ENCODE data around the gene RFC3.

DNA sequence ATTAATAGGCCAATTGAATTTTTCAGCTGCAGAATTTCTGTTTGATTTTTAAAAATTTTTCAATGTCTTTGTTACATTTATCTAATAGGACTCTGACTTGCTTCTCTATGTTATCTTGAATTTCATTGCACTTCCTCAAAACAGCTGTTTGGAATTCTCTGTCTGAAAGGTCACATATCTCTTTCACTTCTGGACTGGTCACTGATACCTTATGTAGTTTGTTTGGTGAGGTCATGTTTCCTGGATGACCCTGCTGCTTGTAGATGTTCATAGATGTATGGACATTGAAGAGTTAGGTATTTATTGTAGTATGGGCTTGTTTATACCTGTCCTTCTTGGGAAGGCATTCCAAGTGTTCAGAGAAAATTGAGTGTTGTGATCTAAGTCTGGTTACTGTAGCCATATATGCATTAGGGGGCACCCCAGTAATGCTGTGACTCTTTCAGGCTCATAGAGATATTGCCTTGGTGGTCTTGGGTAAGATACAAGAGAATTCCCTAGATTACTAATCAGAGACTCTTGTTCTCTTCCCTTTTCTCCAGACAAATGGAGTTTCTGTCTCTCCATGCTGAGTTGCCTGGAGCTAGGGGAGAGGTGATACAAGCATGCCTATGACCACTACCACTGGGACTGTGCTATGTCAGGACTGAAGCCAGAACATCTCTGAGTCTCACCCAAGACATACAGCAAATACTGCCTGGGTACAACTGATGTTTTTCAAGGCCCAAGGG, 27.8 kb downstream of the RFC3 start:
- TF ChIP-seq MAFK (IDR thresholded peaks at IDR 0.05; ENCODE audit: low read length) (no peak), ZNF232 (CRISPR knock-in tag; IDR thresholded peaks at IDR 0.05) (no peak), HDAC2 (IDR thresholded peaks at IDR 0.05) (no peak), TCF7L2 (IDR thresholded peaks at IDR 0.05; ENCODE audit: low read depth, low read length) (no peak), SMC3 (conservative IDR thresholded peaks at IDR 0.05; ENCODE audit: insufficient read depth, low read depth, low read length) (no peak), GTF2F1 (IDR thresholded peaks at IDR 0.05; ENCODE audit: low read depth, low read length) (no peak), GTF2E2 (tag; IDR thresholded peaks at IDR 0.05) (no peak), MXI1 (IDR thresholded peaks at IDR 0.05; ENCODE audit: low read depth, low read length) (no peak)
- TF ChIP-seq, protein P1, sequence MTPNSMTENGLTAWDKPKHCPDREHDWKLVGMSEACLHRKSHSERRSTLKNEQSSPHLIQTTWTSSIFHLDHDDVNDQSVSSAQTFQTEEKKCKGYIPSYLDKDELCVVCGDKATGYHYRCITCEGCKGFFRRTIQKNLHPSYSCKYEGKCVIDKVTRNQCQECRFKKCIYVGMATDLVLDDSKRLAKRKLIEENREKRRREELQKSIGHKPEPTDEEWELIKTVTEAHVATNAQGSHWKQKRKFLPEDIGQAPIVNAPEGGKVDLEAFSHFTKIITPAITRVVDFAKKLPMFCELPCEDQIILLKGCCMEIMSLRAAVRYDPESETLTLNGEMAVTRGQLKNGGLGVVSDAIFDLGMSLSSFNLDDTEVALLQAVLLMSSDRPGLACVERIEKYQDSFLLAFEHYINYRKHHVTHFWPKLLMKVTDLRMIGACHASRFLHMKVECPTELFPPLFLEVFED (CRISPR knock-in tag; conservative IDR thresholded peaks at IDR 0.05) = no peak
- TF ChIP-seq, protein P2, sequence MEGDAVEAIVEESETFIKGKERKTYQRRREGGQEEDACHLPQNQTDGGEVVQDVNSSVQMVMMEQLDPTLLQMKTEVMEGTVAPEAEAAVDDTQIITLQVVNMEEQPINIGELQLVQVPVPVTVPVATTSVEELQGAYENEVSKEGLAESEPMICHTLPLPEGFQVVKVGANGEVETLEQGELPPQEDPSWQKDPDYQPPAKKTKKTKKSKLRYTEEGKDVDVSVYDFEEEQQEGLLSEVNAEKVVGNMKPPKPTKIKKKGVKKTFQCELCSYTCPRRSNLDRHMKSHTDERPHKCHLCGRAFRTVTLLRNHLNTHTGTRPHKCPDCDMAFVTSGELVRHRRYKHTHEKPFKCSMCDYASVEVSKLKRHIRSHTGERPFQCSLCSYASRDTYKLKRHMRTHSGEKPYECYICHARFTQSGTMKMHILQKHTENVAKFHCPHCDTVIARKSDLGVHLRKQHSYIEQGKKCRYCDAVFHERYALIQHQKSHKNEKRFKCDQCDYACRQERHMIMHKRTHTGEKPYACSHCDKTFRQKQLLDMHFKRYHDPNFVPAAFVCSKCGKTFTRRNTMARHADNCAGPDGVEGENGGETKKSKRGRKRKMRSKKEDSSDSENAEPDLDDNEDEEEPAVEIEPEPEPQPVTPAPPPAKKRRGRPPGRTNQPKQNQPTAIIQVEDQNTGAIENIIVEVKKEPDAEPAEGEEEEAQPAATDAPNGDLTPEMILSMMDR (IDR thresholded peaks at IDR 0.05 in 2 of 3, conservative IDR thresholded peaks at IDR 0.05 in 1 of 3; ENCODE audit: insufficient read depth in 2 of 3, low read depth in 1 of 3, low read length in 3 of 3) = no peak
